Mucosa of descending colon (tissue), 3 donors: ENCODE measurements around the gene CILP. TPM values are rescaled to one million over a fixed set of nuclear protein-coding genes. Genes with fewer than 3 reads are reported as not detected.
A peak's percentile ranks its signal among the peaks of the same experiment; 100 is the strongest.

Experiments used
- ATAC-seq: fragments of 200-7000 bp; cut with Tn5 transposase; one replicate; pipeline ENCODE4 v1.9.1; 2020; ENCODE audit warnings: mild to moderate bottlenecking, moderate library complexity
- DNase-seq, 3 donors: peaks; one replicate each; pipeline ENCODE4 v3.0.0-alpha.2; 2020
- H3K36me3 ChIP-seq: fragments of 200-600 bp; one replicate; pipeline ENCODE4 v1.8.0; 2021; ENCODE audit warnings: low read depth, mild to moderate bottlenecking
- H3K4me1 ChIP-seq: fragments of 200-600 bp; one replicate; pipeline ENCODE4 v1.8.0; 2021; ENCODE audit warnings: low read depth, mild to moderate bottlenecking
- H3K4me3 ChIP-seq: fragments of 200-600 bp; one replicate; pipeline ENCODE4 v1.8.0; 2021; ENCODE audit warnings: mild to moderate bottlenecking
- H3K9me3 ChIP-seq: fragments of 200-600 bp; one replicate; pipeline ENCODE4 v1.8.0; 2021; ENCODE audit warnings: mild to moderate bottlenecking
- intact Hi-C, 2 donors: fragments of 100-400 bp; cut with DNase I in 1 of 2; cut with micrococcal nuclease in 1 of 2; formaldehyde crosslinking; loops; one replicate each; pipeline versions ENCODE4 v1.11.0 to v1.11.1; 2022; cut with DNase I, micrococcal nuclease
- total RNA-seq, 3 donors: library from RNA; stranded (reverse); fragmentation: NEBNext Ultra II Directional in 2 of 3; extraction: Animal tissue kit (Norgen Biotek cat#: 25700) in 2 of 3; gene quantifications; one replicate each; pipeline versions ENCODE4 v1.2.1 to v1.2.4, GENCODE V29; 2021 to 2023
- TF ChIP-seq, protein P1 (sequence below): fragments of 200-600 bp; IDR thresholded peaks from one replicate; pipeline ENCODE4 v1.8.0; 2022; ENCODE audit warnings: antibody characterized with exemption, mild to moderate bottlenecking
- donor health status: DM: no; HTN: no; CAD: no; lungs with moderate emphysema.
- donor health status: DM: no; HTN: no; CAD: no.
- donor health status: DM: no; HTN: yes; CAD: no.

The CILP gene
- total RNA-seq, 3 donors from 2014 or later = 2.7 to 14.7 (median 10.3) TPM

GRCh38 chr15:65213241-65213640, 2.0 kb upstream of the CILP start:
- Histone ChIP-seq H3K36me3 (no peaks in the 10 kb centered on the region), H3K4me1 (peaks cover 3% of the 10 kb centered on the region), H3K4me3 (no peak overlapping the region), H3K9me3 (no peaks in the 10 kb centered on the region)
- DNase-seq (no peak), ATAC-seq (no peak)
- TF ChIP-seq, protein P1, sequence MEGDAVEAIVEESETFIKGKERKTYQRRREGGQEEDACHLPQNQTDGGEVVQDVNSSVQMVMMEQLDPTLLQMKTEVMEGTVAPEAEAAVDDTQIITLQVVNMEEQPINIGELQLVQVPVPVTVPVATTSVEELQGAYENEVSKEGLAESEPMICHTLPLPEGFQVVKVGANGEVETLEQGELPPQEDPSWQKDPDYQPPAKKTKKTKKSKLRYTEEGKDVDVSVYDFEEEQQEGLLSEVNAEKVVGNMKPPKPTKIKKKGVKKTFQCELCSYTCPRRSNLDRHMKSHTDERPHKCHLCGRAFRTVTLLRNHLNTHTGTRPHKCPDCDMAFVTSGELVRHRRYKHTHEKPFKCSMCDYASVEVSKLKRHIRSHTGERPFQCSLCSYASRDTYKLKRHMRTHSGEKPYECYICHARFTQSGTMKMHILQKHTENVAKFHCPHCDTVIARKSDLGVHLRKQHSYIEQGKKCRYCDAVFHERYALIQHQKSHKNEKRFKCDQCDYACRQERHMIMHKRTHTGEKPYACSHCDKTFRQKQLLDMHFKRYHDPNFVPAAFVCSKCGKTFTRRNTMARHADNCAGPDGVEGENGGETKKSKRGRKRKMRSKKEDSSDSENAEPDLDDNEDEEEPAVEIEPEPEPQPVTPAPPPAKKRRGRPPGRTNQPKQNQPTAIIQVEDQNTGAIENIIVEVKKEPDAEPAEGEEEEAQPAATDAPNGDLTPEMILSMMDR = no peak
- intact Hi-C loops = no loop called here

DNA sequence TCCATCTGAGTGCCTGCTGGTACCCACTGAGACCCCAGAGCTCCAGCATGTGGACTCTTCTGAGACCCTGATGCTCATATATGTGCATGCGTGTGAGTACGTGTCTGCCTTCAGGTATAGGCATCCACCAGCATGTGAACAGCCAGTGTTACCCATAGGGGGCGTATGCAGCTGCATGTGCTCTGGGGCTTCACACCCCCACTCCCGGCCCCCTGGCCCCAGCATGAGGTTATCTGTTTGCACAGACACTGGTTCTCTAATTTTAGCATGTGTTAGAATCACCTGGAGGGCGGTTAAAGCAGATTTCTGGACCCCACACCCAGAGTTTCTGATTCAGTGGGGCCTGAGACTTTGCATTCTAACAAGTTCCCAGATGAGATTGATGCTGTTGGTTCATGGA, 824 bp upstream of the CILP start:
- TF ChIP-seq, protein P1 = no peak
- H3K4me3 ChIP-seq = no peak overlapping the region
- peaks cover 3% of the 10 kb centered on the region for H3K4me1 ChIP-seq
- peak in 1 of 3 donors; percentile 29 for DNase-seq
- H3K9me3 ChIP-seq = no peaks in the 10 kb centered on the region
- peak; percentile 45 for ATAC-seq
- H3K36me3 ChIP-seq = no peaks in the 10 kb centered on the region
- intact Hi-C loops = no loop called here

- TF ChIP-seq, protein P1 = no peak
- ATAC-seq (peak; percentile 45), DNase-seq (peak in 2 of 3 donors; percentile 32 to 47)
- Histone ChIP-seq H3K4me1 (peaks cover 3% of the 10 kb centered on the region), H3K4me3 (no peak overlapping the region), H3K9me3 (no peaks in the 10 kb centered on the region), H3K36me3 (no peaks in the 10 kb centered on the region)
- intact Hi-C loops = no loop called here
Observed at GRCh38 chr15:65211482-65211982, 259 bp upstream of the CILP start.

- H3K4me3 ChIP-seq = no peak overlapping the region
- peaks cover 3% of the 10 kb centered on the region for H3K4me1 ChIP-seq
- TF ChIP-seq, protein P1 = no peak
- intact Hi-C loops = no loop called here
- H3K36me3 ChIP-seq = no peaks in the 10 kb centered on the region
- DNase-seq (no peak), ATAC-seq (no peak)
- H3K9me3 ChIP-seq = no peaks in the 10 kb centered on the region
Observed at GRCh38 chr15:65209701-65210643, 1.3 kb downstream of the CILP start.

DNA sequence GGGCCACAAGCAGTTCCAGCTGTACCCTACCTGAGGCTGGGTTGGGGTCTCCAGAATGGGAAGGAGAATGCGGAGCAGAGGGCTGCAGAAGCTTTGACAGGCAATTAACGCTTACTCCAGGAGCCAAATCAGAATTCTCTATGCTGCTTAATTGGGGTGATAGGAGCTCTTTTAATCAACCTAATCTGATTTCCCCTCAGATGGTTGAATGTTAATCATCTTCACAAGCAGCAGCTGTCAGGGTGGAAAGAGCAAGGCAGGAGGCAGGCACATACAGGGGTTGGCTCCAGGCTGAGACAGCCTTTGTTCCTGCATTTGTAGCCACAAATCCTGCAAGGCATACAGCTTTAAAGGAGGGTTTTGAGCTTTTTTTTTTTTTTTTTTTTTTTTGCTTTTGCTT, 2.6 kb downstream of the CILP start:
- ATAC-seq = no peak
- H3K4me3 ChIP-seq = no peak overlapping the region

More for the DNA sequence above, 2.6 kb downstream of the CILP start:
- no peak for DNase-seq
- Histone ChIP-seq H3K4me1 (peaks cover 3% of the 10 kb centered on the region), H3K36me3 (no peaks in the 10 kb centered on the region), H3K9me3 (no peaks in the 10 kb centered on the region)
- TF ChIP-seq, protein P1 = no peak
- intact Hi-C loops = no loop called here
